Activated B cell treated with CpG ODN at 0.5 μM for 24 hours (primary cell): Measurements from ENCODE around the gene PAM. TPM values are rescaled to one million over a fixed set of nuclear protein-coding genes. Genes with fewer than 3 reads are reported as not detected.

Experiments used
- ATAC-seq: fragments of 200-7000 bp; cut with Tn5 transposase; one replicate; pipeline ENCODE4 v1.10.0; 2021; ENCODE audit warnings: low read depth, mild to moderate bottlenecking, moderate library complexity
- CTCF ChIA-PET: fragments of 350-600 bp; sonication (Branson Sonifier 250); formaldehyde crosslinking; loops from one replicate; lab custom pipeline; 2021; ENCODE audit warnings: antibody characterized with exemption; lab: Charles Lee
- POLR2A ChIA-PET: fragments of 350-600 bp; sonication (Branson Sonifier 250); formaldehyde crosslinking; loops from one replicate; lab custom pipeline; 2021; ENCODE audit warnings: antibody characterized with exemption; lab: Charles Lee
- DNase-seq: peaks from one replicate; pipeline ENCODE4 v3.0.0; 2022
- H3K27ac Mint-ChIP-seq: one replicate; pipeline ENCODE4 v1.8.0; 2020; ENCODE audit warnings: mixed read lengths
- H3K27me3 Mint-ChIP-seq: one replicate; pipeline ENCODE4 v1.8.0; 2021; ENCODE audit warnings: mixed read lengths
- H3K36me3 Mint-ChIP-seq: one replicate; pipeline ENCODE4 v1.8.0; 2021; ENCODE audit warnings: low read depth, mixed read lengths
- H3K4me1 Mint-ChIP-seq: one replicate; pipeline ENCODE4 v1.8.0; 2021; ENCODE audit warnings: mixed read lengths
- H3K4me3 Mint-ChIP-seq: one replicate; pipeline ENCODE4 v1.8.0; 2020; ENCODE audit warnings: mild to moderate bottlenecking, mixed read lengths
- H3K9me3 Mint-ChIP-seq: one replicate; pipeline ENCODE4 v1.8.0; 2020; ENCODE audit warnings: mixed read lengths
- intact Hi-C: fragments of 100-400 bp; cut with micrococcal nuclease; formaldehyde crosslinking; loops from one replicate; pipeline ENCODE4 v1.15.1; 2024
- total RNA-seq: library from RNA; stranded (reverse); gene quantifications from 2 replicates; pipeline ENCODE4 v1.2.3, GENCODE V29; 2022
- TF ChIP-seq, protein P1 (sequence below): fragments of 200-600 bp; IDR thresholded peaks from one replicate; pipeline ENCODE4 v1.8.0; 2022; ENCODE audit warnings: antibody characterized with exemption, mild to moderate bottlenecking

The PAM gene
- total RNA-seq, 1 donor from 2014 or later: 19.0 TPM

DNA sequence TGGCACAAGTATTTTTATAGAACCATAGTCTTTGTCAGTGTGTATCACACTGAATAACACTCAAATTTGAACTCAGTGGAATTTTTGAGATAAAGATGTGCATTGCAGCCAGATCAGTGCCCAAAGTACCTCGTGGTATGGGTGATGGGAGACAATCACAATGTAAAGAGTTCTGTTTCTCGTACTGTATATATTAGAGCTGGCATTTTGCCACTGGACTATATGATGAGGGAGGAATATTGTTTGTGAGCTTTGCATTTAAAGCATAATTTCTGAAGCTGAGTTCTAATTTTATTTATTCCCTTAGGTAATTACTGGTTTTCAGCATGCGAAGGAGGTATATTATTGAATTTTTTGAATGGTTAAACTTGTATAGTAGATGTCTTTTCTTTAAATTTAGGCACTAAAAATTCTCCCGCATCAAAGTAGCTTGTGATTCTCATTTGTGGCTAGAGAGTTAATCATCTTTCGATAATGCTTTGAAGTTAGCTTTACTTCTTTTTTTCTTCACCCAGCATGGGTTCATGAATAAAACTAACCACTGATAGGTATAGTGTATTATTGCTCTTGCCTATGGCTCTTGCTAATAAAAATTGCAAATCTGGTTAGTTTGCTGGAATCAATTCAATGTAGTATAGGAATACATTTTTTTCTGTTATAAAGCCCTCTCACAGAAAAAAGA lies 43.1 kb downstream of the PAM start:
- H3K4me3 Mint-ChIP-seq: no peak overlapping the region
- intact Hi-C loops: no loop called here
- ATAC-seq: no peak
- peaks cover 10% of the 10 kb centered on the region for H3K4me1 Mint-ChIP-seq
- ChIA-PET POLR2A (no interaction called here), CTCF (no interaction called here)
- no peaks in the 10 kb centered on the region for H3K27me3 Mint-ChIP-seq
- no peak overlapping the region for H3K27ac Mint-ChIP-seq
- no peaks in the 10 kb centered on the region for H3K36me3 Mint-ChIP-seq
- TF ChIP-seq, protein P1, sequence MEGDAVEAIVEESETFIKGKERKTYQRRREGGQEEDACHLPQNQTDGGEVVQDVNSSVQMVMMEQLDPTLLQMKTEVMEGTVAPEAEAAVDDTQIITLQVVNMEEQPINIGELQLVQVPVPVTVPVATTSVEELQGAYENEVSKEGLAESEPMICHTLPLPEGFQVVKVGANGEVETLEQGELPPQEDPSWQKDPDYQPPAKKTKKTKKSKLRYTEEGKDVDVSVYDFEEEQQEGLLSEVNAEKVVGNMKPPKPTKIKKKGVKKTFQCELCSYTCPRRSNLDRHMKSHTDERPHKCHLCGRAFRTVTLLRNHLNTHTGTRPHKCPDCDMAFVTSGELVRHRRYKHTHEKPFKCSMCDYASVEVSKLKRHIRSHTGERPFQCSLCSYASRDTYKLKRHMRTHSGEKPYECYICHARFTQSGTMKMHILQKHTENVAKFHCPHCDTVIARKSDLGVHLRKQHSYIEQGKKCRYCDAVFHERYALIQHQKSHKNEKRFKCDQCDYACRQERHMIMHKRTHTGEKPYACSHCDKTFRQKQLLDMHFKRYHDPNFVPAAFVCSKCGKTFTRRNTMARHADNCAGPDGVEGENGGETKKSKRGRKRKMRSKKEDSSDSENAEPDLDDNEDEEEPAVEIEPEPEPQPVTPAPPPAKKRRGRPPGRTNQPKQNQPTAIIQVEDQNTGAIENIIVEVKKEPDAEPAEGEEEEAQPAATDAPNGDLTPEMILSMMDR: no peak
- no peaks in the 10 kb centered on the region for H3K9me3 Mint-ChIP-seq
- no peak for DNase-seq

- intact Hi-C loops: no loop called here
- H3K4me3 Mint-ChIP-seq: no peak overlapping the region
- H3K9me3 Mint-ChIP-seq: no peaks in the 10 kb centered on the region
- peaks cover 10% of the 10 kb centered on the region for H3K4me1 Mint-ChIP-seq
- ATAC-seq (no peak), DNase-seq (no peak)
- no peaks in the 10 kb centered on the region for H3K36me3 Mint-ChIP-seq
- H3K27me3 Mint-ChIP-seq: no peaks in the 10 kb centered on the region
- TF ChIP-seq, protein P1: no peak
- ChIA-PET POLR2A (no interaction called here), CTCF (no interaction called here)
- H3K27ac Mint-ChIP-seq: no peak overlapping the region
Measured at GRCh38 chr5:102799017-102799416, 43.9 kb downstream of the PAM start.

- H3K9me3 Mint-ChIP-seq: no peaks in the 10 kb centered on the region
- no peaks in the 10 kb centered on the region for H3K27me3 Mint-ChIP-seq
- POLR2A ChIA-PET: no interaction called here
- intact Hi-C loops: no loop called here
- DNase-seq: no peak
- H3K4me1 Mint-ChIP-seq: peaks cover 10% of the 10 kb centered on the region
- no peak overlapping the region for H3K4me3 Mint-ChIP-seq
- CTCF ChIA-PET: no interaction called here
- H3K36me3 Mint-ChIP-seq: no peaks in the 10 kb centered on the region
- no peak for ATAC-seq
- TF ChIP-seq, protein P1: no peak
- no peak overlapping the region for H3K27ac Mint-ChIP-seq
Measured at GRCh38 chr5:102800427-102800826, 45.3 kb downstream of the PAM start.

DNA sequence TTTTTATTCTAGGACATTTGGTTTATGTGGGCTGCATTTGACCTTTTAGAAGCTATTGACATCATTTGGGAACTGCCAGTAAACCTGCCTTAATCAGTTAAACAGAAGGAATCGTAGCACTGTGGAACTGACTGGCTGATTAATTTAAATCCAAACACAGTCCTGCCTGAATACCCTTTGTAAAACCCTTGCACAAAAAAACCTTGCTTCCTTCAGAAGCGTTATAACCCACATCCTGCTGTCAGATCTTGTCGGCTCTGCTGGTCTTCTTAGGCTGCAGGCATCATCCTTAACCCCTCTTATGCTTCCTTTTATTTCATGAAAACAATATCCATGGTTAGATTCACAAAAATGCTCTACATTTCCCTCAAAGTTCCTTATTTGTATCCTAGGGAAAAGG lies 46.3 kb downstream of the PAM start:
- H3K4me1 Mint-ChIP-seq: peaks cover 10% of the 10 kb centered on the region
- no peaks in the 10 kb centered on the region for H3K27me3 Mint-ChIP-seq
- DNase-seq (no peak), ATAC-seq (no peak)
- TF ChIP-seq, protein P1: no peak
- no peak overlapping the region for H3K4me3 Mint-ChIP-seq
- no peaks in the 10 kb centered on the region for H3K9me3 Mint-ChIP-seq
- intact Hi-C loops: no loop called here
- ChIA-PET POLR2A (no interaction called here), CTCF (no interaction called here)
- H3K27ac Mint-ChIP-seq: no peak overlapping the region
- no peaks in the 10 kb centered on the region for H3K36me3 Mint-ChIP-seq

DNA sequence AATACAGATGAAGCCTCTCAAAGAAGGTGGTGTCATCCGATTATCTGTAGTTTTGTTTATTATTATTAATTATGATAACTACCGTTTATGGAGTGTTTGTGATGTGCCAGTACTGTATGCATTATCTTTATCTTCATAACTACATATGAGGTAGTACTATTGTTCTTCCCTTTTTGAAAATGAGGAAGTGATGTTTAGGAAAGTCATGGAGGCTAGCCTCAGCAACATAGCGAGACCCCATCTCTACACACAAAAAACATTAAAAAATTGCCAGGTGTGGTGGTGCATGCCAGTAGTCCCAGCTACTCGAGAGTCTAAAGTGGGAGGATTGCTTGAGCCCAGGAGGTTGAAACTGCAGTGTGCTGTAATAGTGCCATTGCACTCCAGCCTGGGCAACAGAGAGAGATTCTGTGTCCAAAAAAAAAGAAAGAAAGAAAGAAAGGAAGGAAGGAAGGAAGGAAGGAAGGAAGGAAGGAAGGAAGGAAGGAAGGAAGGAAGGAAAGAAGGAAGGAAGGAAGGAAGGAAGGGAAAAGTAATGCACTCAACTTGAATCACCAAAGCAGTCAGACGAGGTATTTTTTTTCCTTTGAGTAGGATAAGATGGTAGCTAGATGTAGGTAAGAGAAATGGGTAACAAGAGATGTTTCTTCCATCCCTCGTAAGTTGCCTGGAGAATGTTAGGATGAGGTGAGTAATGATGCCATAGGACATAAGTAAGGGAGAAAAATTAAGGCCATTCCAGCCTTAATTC lies 47.8 kb downstream of the PAM start:
- Mint-ChIP-seq H3K4me3 (no peak overlapping the region), H3K4me1 (peaks cover 10% of the 10 kb centered on the region), H3K36me3 (no peaks in the 10 kb centered on the region), H3K27ac (no peak overlapping the region), H3K27me3 (no peaks in the 10 kb centered on the region), H3K9me3 (no peaks in the 10 kb centered on the region)
- ATAC-seq: no peak
- CTCF ChIA-PET: no interaction called here
- no peak for DNase-seq
- intact Hi-C loops: no loop called here
- TF ChIP-seq, protein P1: no peak
- POLR2A ChIA-PET: no interaction called here
